Measurements from ENCODE around the gene SDK1.
"Not testable (repeated sequence)": the region's sequence is repeated elsewhere in the genome, so short reads cannot be mapped to it uniquely, and the experiment has no call there.

The SDK1 gene

DNA sequence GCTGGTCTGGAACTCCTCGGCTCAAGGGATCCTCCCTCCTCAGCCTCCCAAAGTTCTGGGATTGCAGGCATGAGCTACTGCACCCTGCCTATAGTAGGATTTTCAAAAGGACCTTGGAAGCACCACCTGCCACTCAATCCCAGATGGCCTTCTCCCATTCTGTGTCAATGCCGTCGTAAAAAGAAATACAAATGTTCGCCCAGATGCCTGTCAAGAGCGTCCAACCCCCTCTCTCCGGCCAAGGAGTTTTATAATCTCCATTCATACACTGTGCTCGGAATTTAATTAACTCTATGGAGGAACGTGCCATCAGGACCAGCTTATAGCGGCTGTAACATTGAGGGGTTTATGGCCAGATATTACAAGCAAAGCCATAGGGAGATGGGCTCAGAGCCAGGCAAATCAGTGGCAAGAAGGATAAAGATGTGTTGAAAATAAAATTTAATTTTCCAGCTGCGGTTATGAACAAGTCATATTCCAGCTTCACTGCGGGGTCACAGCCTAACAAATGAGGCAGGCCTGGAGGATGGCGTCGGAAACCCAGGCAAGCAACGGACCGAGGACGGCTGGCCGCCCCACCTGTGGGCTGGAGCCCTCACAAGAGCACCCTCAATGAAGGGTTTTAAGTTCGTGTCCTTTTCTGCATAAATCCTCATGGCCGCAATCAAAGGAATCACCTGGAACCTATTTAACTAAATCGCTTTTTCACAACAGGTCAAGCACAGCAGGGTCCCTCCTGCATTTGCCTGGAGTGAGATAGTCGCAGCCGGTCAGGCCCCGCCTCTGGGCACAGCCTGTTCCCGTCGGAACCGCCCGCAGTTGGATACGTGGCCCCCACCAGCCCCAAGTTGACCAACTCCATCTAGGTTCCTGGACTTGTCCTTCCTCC lies 1006.5 kb downstream of the SDK1 start:
- Histone ChIP-seq H3K36me3 (no peaks in the 10 kb centered on the region), H3K9me3 (no peaks in the 10 kb centered on the region; the same call in 1 of the 2 replicates), H3K4me3 (ENCODE audit: low read depth, low read length) (no peak overlapping the region), H3K27me3 (no peaks in the 10 kb centered on the region), H3K4me1 (no peaks in the 10 kb centered on the region)
- no peak for DNase-seq
- TF ChIP-seq, protein P1, sequence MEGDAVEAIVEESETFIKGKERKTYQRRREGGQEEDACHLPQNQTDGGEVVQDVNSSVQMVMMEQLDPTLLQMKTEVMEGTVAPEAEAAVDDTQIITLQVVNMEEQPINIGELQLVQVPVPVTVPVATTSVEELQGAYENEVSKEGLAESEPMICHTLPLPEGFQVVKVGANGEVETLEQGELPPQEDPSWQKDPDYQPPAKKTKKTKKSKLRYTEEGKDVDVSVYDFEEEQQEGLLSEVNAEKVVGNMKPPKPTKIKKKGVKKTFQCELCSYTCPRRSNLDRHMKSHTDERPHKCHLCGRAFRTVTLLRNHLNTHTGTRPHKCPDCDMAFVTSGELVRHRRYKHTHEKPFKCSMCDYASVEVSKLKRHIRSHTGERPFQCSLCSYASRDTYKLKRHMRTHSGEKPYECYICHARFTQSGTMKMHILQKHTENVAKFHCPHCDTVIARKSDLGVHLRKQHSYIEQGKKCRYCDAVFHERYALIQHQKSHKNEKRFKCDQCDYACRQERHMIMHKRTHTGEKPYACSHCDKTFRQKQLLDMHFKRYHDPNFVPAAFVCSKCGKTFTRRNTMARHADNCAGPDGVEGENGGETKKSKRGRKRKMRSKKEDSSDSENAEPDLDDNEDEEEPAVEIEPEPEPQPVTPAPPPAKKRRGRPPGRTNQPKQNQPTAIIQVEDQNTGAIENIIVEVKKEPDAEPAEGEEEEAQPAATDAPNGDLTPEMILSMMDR (IDR thresholded peaks at IDR 0.05; ENCODE audit: low read depth, low read length), result no peak

DNA sequence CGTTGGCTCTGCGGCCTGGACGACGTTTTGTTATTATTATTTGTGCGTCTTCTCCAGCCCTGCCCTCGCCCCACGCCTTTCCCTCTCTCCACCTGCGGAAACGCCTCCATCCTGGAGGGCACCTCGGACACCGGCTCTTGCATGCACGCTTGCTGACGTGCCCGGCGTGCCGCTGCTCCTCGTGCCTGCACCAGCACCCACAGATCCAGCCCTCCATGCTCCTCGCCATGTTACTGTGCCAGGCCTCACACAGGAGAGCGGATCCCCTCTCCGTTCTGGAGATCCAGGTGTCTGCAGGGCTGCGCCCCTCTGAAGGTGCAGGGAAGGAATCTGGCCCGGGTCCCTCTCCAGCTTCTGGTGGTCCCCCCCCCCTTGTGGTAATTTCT lies 1007.1 kb downstream of the SDK1 start:
- TF ChIP-seq, protein P1 (IDR thresholded peaks at IDR 0.05; ENCODE audit: low read depth, low read length), result no peak
- Histone ChIP-seq H3K4me1 (no peaks in the 10 kb centered on the region), H3K36me3 (no peaks in the 10 kb centered on the region), H3K9me3 (no peaks in the 10 kb centered on the region; the same call in 1 of the 2 replicates), H3K27me3 (no peaks in the 10 kb centered on the region), H3K4me3 (ENCODE audit: low read depth, low read length) (no peak overlapping the region)
- DNase-seq, result no peak

DNA sequence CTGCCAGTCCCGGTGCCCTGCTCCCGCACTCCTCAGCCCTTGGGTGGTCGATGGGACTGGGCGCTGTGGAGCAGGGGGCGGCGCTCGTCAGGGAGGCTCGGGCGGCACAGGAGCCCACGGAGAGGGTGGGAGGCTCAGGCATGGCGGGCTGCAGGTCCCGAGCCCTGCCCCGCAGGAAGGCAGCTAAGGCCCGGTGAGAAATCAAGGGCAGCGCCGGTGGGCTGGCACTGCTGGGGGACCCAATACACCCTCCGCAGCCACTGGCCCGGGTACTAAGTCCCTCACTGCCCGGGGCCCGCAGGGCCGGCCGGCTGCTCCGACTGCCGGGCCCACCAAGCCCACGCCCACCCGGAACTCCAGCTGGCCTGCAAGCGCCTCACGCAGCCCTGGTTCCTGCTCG lies 1012.9 kb downstream of the SDK1 start:
- H3K9me3 ChIP-seq; H3K4me3 ChIP-seq (ENCODE audit: low read depth, low read length); DNase-seq; H3K36me3 ChIP-seq; H3K4me1 ChIP-seq; H3K27me3 ChIP-seq: not testable (repeated sequence)

DNA sequence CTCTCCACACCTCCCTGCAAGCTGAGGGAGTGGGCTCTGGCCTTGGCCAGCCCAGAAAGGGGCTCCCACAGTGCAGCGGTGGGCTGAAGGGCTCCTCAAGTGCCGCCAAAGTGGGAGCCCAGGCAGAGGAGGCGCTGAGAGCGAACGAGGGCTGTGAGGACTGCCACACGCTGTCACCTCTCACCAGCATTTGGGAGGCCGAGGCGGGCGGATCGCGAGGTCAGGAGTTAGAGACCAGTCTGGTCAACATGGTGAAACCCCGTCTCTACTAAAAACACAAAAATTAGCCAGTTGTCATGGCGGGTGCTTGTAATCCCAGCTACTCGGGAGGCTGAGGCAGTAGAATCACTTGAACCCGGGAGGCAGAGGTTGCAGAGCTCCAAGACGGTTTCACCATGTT lies 1013.3 kb downstream of the SDK1 start:
- not testable (repeated sequence) for H3K27me3 ChIP-seq; H3K4me3 ChIP-seq (ENCODE audit: low read depth, low read length); DNase-seq; H3K36me3 ChIP-seq; H3K4me1 ChIP-seq; H3K9me3 ChIP-seq
